ENCODE data around the gene ABAT.

GRCh38 chr16:8716592-8716991 is 42.2 kb downstream of the ABAT start:
- TF ChIP-seq RAD21 (IDR thresholded peaks at IDR 0.05 in 1 of 2, conservative IDR thresholded peaks at IDR 0.05 in 1 of 2; ENCODE audit: low read depth in 2 of 2, low read length in 2 of 2) (no peak), GABPA (IDR thresholded peaks at IDR 0.05; ENCODE audit: borderline replicate concordance, insufficient read depth, low read length) (no peak), CTCF (IDR thresholded peaks at IDR 0.05; ENCODE audit: control extremely low read depth in 1 of 3, insufficient read depth in 1 of 3, low read depth in 1 of 3, low read length in 3 of 3) (no peak)
